Tibial artery (tissue), 4 donors: ENCODE data around the gene ECHS1.

Experiments
- DNase-seq, 2 donors: peaks; one replicate each; pipeline ENCODE4 v3.0.0-alpha.2; 2019
- H3K27ac ChIP-seq, 2 donors: fragments of 200-600 bp; sonication (generic) in 1 of 2; 1 replicate in 1 of 2; 2 replicates in 1 of 2; pipeline ENCODE4 v1.5.1; 2018 to 2019; ENCODE audit warnings: mild to moderate bottlenecking in 1 of 2
- H3K27me3 ChIP-seq, 2 donors: fragments of 200-600 bp; sonication (generic) in 1 of 2; one replicate each; pipeline versions ENCODE4 v1.5.1 to v1.6.0; 2016 to 2019
- H3K36me3 ChIP-seq, 3 donors: fragments of 200-600 bp; sonication (generic) in 2 of 3; one replicate each; pipeline ENCODE4 v1.5.1; 2016 to 2019; ENCODE audit warnings: mild to moderate bottlenecking in 2 of 3
- H3K4me1 ChIP-seq, 4 donors: fragments of 200-600 bp; sonication (generic) in 2 of 4; 1 replicate in 3 of 4; 2 replicates in 1 of 4; pipeline ENCODE4 v1.5.1; 2016 to 2019
- H3K4me3 ChIP-seq, 2 donors: fragments of 200-600 bp; sonication (generic) in 1 of 2; 1 replicate in 1 of 2; 2 replicates in 1 of 2; pipeline ENCODE4 v1.5.1; 2018 to 2019; ENCODE audit warnings: mild to moderate bottlenecking in 2 of 2
- H3K9me3 ChIP-seq, 3 donors: fragments of 200-600 bp; sonication (generic) in 1 of 3; one replicate each; pipeline ENCODE4 v1.5.1; 2016 to 2019
- intact Hi-C: fragments of 100-400 bp; cut with DNase I; formaldehyde crosslinking; loops from one replicate; pipeline ENCODE4 v1.15.0; 2023; ENCODE audit warnings: low total_unique reads
- TF ChIP-seq, protein P1 (sequence below), 2 experiments: fragments of 200-600 bp in 1 of 2; fragments of 450-650 bp in 1 of 2; IDR thresholded peaks; one replicate each; pipeline ENCODE4 v1.5.1; 2017 to 2019; ENCODE audit warnings: antibody characterized with exemption in 2 of 2, mild to moderate bottlenecking in 1 of 2, moderate library complexity in 1 of 2

The ECHS1 gene

DNA sequence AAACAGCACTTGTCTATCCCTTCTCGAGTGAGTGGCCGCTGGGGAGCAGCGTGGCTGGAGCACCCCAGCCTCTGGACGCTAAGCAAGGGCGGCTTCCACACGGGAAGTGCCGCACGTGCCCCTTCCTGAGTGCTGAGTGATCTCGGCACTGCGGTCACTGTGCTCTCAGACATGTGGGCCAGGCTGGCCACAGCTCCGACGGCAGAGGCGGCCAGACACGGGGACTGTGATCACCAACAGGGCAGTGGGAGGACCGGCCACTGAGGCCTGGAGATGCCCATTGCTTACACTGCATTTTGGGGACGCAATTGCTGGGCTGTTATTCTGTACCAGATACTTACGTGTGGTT lies 7.0 kb downstream of the ECHS1 start:
- Histone ChIP-seq H3K9me3 (no peaks in the 10 kb centered on the region), H3K27ac (no peak overlapping the region), H3K27me3 (no peaks in the 10 kb centered on the region), H3K36me3 (peaks cover 48 to 99% (median 82%) of the 10 kb centered on the region in 3 donors), H3K4me3 (no peak overlapping the region), H3K4me1 (no peaks in the 10 kb centered on the region)
- TF ChIP-seq, protein P1, sequence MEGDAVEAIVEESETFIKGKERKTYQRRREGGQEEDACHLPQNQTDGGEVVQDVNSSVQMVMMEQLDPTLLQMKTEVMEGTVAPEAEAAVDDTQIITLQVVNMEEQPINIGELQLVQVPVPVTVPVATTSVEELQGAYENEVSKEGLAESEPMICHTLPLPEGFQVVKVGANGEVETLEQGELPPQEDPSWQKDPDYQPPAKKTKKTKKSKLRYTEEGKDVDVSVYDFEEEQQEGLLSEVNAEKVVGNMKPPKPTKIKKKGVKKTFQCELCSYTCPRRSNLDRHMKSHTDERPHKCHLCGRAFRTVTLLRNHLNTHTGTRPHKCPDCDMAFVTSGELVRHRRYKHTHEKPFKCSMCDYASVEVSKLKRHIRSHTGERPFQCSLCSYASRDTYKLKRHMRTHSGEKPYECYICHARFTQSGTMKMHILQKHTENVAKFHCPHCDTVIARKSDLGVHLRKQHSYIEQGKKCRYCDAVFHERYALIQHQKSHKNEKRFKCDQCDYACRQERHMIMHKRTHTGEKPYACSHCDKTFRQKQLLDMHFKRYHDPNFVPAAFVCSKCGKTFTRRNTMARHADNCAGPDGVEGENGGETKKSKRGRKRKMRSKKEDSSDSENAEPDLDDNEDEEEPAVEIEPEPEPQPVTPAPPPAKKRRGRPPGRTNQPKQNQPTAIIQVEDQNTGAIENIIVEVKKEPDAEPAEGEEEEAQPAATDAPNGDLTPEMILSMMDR (IDR thresholded peaks at IDR 0.05): no peak
- intact Hi-C loops: no loop called here
- no peak for DNase-seq

DNA sequence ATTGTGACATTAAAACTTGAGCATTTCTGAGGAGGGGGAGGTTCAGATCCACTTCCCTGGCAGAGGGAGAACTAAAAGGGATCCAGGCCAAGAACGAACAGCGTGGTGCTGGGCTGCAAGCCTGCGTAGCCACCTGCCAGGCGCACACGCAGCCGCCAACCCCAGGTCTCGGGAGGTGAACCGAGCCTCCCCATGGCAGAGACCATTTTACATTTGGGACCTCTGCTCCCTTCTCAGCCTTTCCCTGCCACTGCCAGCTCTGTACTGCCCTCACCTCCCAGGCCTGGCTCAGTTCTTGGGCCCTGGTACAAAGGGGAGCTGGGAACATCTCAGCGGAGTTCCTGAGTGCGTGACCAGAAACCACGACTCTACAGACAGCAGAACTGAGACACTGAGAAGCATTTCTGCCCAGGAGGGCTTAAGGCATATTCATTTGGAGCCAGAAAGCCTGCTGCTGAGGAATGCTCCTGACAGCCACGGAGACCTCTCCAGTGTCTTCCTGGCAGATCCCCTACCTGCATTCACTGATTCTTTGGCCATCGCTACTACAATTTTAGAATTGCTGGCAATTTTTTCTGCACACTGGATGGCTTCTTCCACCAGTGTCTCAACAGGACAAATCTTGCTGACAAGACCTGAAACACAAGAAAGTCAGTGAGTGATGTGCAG lies 7.6 kb downstream of the ECHS1 start:
- no peak for DNase-seq
- TF ChIP-seq, protein P1 (IDR thresholded peaks at IDR 0.05): no peak
- Histone ChIP-seq H3K36me3 (peaks cover 48 to 94% (median 81%) of the 10 kb centered on the region in 3 donors), H3K4me3 (no peak overlapping the region), H3K4me1 (no peaks in the 10 kb centered on the region), H3K9me3 (no peaks in the 10 kb centered on the region), H3K27me3 (no peaks in the 10 kb centered on the region), H3K27ac (no peak overlapping the region)
- intact Hi-C loops: no loop called here

DNA sequence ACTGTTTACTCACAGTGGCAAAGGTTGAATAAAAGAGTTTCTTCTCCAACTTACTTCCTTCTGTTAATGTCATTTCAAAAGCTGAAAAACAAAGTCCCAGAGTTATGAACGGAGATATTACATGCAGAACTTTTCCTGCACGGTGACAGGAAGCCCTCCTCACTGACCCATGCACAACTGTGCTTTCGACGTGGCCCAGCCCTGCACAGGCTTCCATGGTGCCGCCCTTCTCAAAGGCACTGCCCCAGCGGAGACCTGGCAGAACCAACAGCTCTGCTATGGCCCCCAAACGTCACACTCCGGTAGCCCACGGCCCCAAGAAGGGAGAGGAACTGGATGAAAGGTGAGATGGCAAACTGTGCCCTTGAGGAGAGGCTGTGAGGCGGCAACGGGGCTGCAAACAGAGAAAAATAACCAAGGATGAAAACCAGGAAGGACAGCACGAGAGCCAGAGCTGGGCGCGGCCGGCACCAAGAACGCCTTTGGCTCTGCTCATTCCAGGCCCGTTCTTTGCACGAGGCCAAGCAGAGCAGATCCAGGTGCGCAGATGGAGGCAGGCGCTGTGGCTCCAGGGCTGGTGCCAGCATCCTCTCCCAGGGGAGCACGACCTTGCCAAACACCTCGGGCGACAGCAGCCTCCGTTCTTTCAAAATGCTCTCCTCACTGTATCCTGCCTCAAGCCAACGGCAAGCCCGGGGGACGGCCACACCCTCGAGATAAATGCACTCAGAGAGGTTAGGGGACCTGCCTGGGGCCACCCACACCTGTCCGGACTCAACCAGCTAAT lies 8.3 kb downstream of the ECHS1 start:
- Histone ChIP-seq H3K36me3 (peaks cover 43 to 86% (median 73%) of the 10 kb centered on the region in 3 donors), H3K27ac (no peak overlapping the region)
- DNase-seq: no peak

DNA sequence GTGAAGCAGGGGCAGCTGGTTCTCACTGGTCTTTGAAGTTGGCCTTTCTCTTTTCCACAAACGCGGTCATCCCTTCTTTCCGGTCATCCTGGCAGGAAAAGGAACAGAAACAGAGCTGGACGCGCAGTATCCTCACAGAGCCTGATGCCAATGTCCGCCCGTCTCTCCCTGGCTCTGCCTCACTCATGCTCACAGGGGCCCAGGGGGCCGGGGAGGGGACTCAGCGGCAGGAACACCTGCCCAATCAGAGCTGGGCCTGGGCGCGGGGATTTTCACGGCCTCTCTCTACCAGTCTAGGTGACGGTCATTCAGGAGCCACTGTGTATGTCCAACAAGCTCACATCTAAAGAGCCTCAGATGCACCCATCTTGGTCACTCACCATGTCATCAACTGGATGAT lies 10.3 kb downstream of the ECHS1 start:
- Histone ChIP-seq H3K4me1 (peaks cover 0 to 1% (median 0%) of the 10 kb centered on the region in 4 donors), H3K27ac (no peak overlapping the region), H3K9me3 (no peaks in the 10 kb centered on the region), H3K27me3 (no peaks in the 10 kb centered on the region), H3K4me3 (no peak overlapping the region), H3K36me3 (peaks cover 26 to 66% (median 54%) of the 10 kb centered on the region in 3 donors)
- TF ChIP-seq, protein P1 (IDR thresholded peaks at IDR 0.05): no peak
- no peak for DNase-seq
- intact Hi-C loops: no loop called here

More for the DNA sequence above, 8.3 kb downstream of the ECHS1 start:
- Histone ChIP-seq H3K4me1 (no peaks in the 10 kb centered on the region), H3K27me3 (no peaks in the 10 kb centered on the region), H3K9me3 (no peaks in the 10 kb centered on the region), H3K4me3 (no peak overlapping the region)
- TF ChIP-seq, protein P1 (IDR thresholded peaks at IDR 0.05): no peak
- intact Hi-C loops: no loop called here

DNA sequence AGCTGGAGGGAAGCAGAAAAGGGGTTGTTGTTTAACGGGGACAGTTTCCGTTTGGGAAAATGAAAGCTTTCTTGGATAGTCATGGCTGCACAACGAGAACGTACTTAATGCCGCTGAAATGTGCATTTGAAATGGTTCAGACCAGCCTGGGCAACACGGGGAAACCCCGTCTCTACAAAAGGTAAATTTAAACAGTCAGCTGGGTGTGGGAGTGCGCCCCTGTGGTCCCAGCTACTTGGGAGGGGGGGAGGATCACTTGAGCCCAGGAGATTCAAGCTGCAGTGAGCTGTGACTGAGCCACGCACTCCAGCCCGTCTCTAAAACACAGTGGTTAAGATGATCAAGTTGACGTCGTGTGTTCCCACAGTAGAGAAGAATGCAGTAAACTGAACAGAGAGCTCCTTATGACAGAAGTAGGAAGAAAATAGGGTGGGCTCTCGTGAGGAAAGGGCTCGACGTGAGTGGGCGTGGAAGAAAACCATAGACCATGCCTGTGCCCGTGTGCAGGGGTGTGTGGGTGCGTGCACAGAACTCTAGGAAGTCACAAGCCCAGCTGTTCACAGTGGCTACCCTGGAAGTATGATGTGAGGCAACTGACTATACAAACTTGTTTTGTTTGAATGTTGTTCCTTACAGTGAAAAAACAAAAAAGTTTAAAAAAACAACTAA lies 11.2 kb downstream of the ECHS1 start:
- TF ChIP-seq, protein P1 (IDR thresholded peaks at IDR 0.05): no peak
- H3K4me3 ChIP-seq: no peak overlapping the region
- no peak overlapping the region for H3K27ac ChIP-seq
- intact Hi-C loops: no loop called here
- peaks cover 0 to under 1% of the 10 kb centered on the region in 2 donors for H3K27me3 ChIP-seq
- peaks cover 24 to 58% (median 52%) of the 10 kb centered on the region in 3 donors for H3K36me3 ChIP-seq
- no peaks in the 10 kb centered on the region for H3K9me3 ChIP-seq
- no peak for DNase-seq
- H3K4me1 ChIP-seq: peaks cover 0 to 10% (median 9%) of the 10 kb centered on the region in 4 donors
